OCI-LY1 (cell line): ENCODE measurements around the gene GNG12.

Experiments
- H2AFZ ChIP-seq: fragments of 200-600 bp; sonication (generic), shearing (Covaris generic); 2 replicates; pipeline ENCODE4 v1.6.0; 2014; ENCODE audit warnings: antibody characterized with exemption, mild to moderate bottlenecking, low read length
- H3F3A ChIP-seq: fragments of 200-600 bp; sonication (generic), shearing (Covaris generic); 2 replicates; pipeline ENCODE4 v1.6.0; 2014; ENCODE audit warnings: mild to moderate bottlenecking, antibody characterized with exemption, low read length, moderate library complexity; ENCODE audit not compliant: insufficient read depth
- H3K27ac ChIP-seq: fragments of 200-600 bp; sonication (generic); 2 replicates; pipeline ENCODE4 v1.5.1; 2014; ENCODE audit warnings: low read length, mixed run types, mild to moderate bottlenecking, low read depth; ENCODE audit not compliant: poor library complexity, severe bottlenecking
- H3K27me3 ChIP-seq: fragments of 200-600 bp; sonication (generic); 2 replicates; pipeline ENCODE4 v1.6.0; 2014; ENCODE audit warnings: antibody characterized with exemption, mild to moderate bottlenecking, low read length, moderate library complexity; ENCODE audit not compliant: insufficient read depth
- H3K36me3 ChIP-seq: fragments of 200-600 bp; sonication (generic); 2 replicates; pipeline ENCODE4 v1.6.1; 2014; ENCODE audit warnings: mild to moderate bottlenecking, antibody characterized with exemption, low read length, moderate library complexity, mixed read lengths; ENCODE audit not compliant: insufficient read depth
- H3K4me1 ChIP-seq: fragments of 200-600 bp; sonication (generic); 2 replicates; pipeline ENCODE4 v1.5.1; 2014; ENCODE audit warnings: mild to moderate bottlenecking, low read length, moderate library complexity; ENCODE audit not compliant: insufficient read depth, severe bottlenecking
- H3K4me2 ChIP-seq: fragments of 200-600 bp; sonication (generic), shearing (Covaris generic); 2 replicates; pipeline ENCODE4 v1.6.1; 2014; ENCODE audit warnings: low read length
- H3K4me3 ChIP-seq: fragments of 200-600 bp; sonication (generic); 2 replicates; pipeline ENCODE4 v1.5.1; 2014; ENCODE audit warnings: low read length, low read depth, mild to moderate bottlenecking, mixed read lengths; ENCODE audit not compliant: poor library complexity, severe bottlenecking
- H3K79me2 ChIP-seq: fragments of 200-600 bp; shearing (Covaris generic); 2 replicates; pipeline ENCODE4 v1.6.1; 2016; ENCODE audit warnings: mixed run types, low read length, mixed read lengths; ENCODE audit not compliant: insufficient read depth
- H3K9ac ChIP-seq: fragments of 200-600 bp; sonication (generic), shearing (Covaris generic); 2 replicates; pipeline ENCODE4 v1.6.1; 2014; ENCODE audit warnings: mild to moderate bottlenecking, low read length, mixed read lengths
- H3K9me2 ChIP-seq: fragments of 200-600 bp; sonication (generic), shearing (Covaris generic); 2 replicates; pipeline ENCODE4 v1.6.1; 2014; ENCODE audit warnings: low read depth, mild to moderate bottlenecking, low read length, mixed read lengths
- H3K9me3 ChIP-seq: fragments of 200-600 bp; shearing (Covaris generic); 2 replicates; pipeline ENCODE4 v1.6.1; 2014; ENCODE audit warnings: low read length, mixed read lengths
- H4K20me1 ChIP-seq: fragments of 200-600 bp; sonication (generic), shearing (Covaris generic); 2 replicates; pipeline ENCODE4 v1.6.0; 2016; ENCODE audit warnings: mild to moderate bottlenecking, low read length; ENCODE audit not compliant: insufficient read depth
- CTCF ChIP-seq: fragments of 200-600 bp; sonication (generic), shearing (Covaris generic); IDR thresholded peaks from 2 replicates; pipeline ENCODE4 v1.5.1; 2017; ENCODE audit warnings: mild to moderate bottlenecking, antibody characterized with exemption, low read length, moderate library complexity, mixed read lengths
- EZH2 ChIP-seq: fragments of 200-600 bp; sonication (generic), shearing (Covaris generic); IDR thresholded peaks from 2 replicates; pipeline ENCODE4 v1.8.0; 2017; ENCODE audit warnings: borderline replicate concordance, mixed run types, mild to moderate bottlenecking, antibody characterized with exemption, low read length, moderate library complexity, mixed read lengths

Gene GNG12

GRCh38 chr1:67701876-67702275 lies 131.4 kb downstream of the GNG12 start:
- Histone ChIP-seq H4K20me1 (no peaks in the 10 kb centered on the region), H3K4me3 (no peak overlapping the region), H3K4me1 (no peaks in the 10 kb centered on the region), H3F3A (no peaks in the 10 kb centered on the region), H3K79me2 (no peaks in the 10 kb centered on the region), H3K27ac (no peak overlapping the region), H3K27me3 (no peaks in the 10 kb centered on the region), H3K9ac (no peak overlapping the region), H3K4me2 (no peak overlapping the region), H2AFZ (no peak overlapping the region), H3K9me3 (no peaks in the 10 kb centered on the region), H3K36me3 (no peaks in the 10 kb centered on the region), H3K9me2 (no peaks in the 10 kb centered on the region)
- TF ChIP-seq EZH2, result no peak
- no peak for TF ChIP-seq CTCF

DNA sequence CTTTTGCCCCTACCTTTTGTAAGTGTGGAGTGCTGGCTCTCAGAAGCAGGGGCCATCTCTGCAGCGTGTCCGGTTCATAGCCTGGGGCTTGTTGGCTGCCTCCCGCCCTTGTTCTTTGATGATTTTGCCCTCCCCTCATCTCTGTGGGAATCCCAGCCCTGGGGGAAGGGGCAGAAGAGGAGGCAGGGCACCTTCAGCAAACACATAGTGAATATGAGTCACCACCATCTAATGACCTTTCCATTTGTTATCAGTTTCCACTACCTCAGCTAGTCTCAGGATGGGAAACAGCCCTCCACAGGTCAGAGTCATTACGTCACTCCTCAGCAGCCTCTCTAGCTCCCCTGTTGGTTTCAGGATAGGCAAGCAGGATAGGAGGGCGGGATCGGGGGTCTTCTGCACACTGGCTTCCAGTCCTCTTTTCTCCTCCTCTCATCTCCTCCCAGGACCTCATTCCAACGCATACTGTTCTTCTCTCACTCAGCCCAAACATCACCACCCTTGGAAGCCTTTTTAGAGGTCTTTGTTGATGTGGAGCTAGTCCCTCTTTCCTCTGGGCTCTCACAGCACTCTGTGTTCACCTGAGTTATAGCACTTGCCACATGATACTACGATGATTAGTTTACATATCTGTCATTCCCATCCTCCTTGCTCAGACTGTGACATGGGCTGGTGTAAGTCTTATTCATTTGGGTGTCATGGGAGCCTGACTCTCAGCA lies 132.4 kb downstream of the GNG12 start:
- H3K9me2 ChIP-seq, result no peaks in the 10 kb centered on the region
- H3K4me2 ChIP-seq, result no peak overlapping the region
- no peaks in the 10 kb centered on the region for H3K36me3 ChIP-seq
- no peak overlapping the region for H3K27ac ChIP-seq
- H3K9ac ChIP-seq, result no peak overlapping the region
- H3K9me3 ChIP-seq, result no peaks in the 10 kb centered on the region
- no peak for TF ChIP-seq EZH2
- TF ChIP-seq CTCF, result no peak
- no peak overlapping the region for H3K4me3 ChIP-seq
- H4K20me1 ChIP-seq, result no peaks in the 10 kb centered on the region
- H3F3A ChIP-seq, result no peaks in the 10 kb centered on the region
- no peaks in the 10 kb centered on the region for H3K27me3 ChIP-seq
- H3K79me2 ChIP-seq, result no peaks in the 10 kb centered on the region
- H3K4me1 ChIP-seq, result no peaks in the 10 kb centered on the region
- no peak overlapping the region for H2AFZ ChIP-seq

DNA sequence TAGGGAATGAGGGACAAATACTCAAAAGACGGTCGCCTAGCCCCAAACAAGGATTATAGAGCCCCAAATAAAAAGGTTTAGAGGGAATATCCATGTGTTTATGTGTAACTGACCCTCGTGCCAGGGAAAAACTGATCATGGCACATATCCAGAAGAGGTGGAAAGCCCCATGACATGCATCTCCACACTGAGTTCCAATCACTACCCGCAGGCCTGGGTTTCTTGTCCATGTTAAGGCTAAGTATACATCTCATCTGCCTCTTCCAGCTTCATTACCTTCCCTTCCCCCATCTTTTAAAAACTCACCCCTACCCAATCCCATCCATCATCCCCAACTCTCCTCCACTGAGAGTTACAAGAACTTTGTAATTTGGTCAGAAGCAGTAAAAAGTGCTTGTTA lies 133.0 kb downstream of the GNG12 start:
- no peaks in the 10 kb centered on the region for H3K4me1 ChIP-seq
- H3K9ac ChIP-seq, result no peak overlapping the region
- H3K27ac ChIP-seq, result no peak overlapping the region
- no peaks in the 10 kb centered on the region for H3K79me2 ChIP-seq
- no peaks in the 10 kb centered on the region for H3K36me3 ChIP-seq
- no peak overlapping the region for H3K4me2 ChIP-seq
- H4K20me1 ChIP-seq, result no peaks in the 10 kb centered on the region
- TF ChIP-seq EZH2 (no peak), CTCF (no peak)
- no peaks in the 10 kb centered on the region for H3F3A ChIP-seq
- H3K9me2 ChIP-seq, result no peaks in the 10 kb centered on the region
- no peak overlapping the region for H3K4me3 ChIP-seq
- no peak overlapping the region for H2AFZ ChIP-seq
- H3K27me3 ChIP-seq, result no peaks in the 10 kb centered on the region
- no peaks in the 10 kb centered on the region for H3K9me3 ChIP-seq
